Mesenteric fat pad (tissue), 1 donor: Measurements from ENCODE around the gene HEG1. TPM values are rescaled to one million over a fixed set of nuclear protein-coding genes. Genes with fewer than 3 reads are reported as not detected.
A peak's percentile ranks its signal among the peaks of the same experiment; 100 is the strongest.

Source experiments
- DNase-seq: peaks from one replicate; pipeline ENCODE4 v3.0.0-alpha.2; 2020; ENCODE audit warnings: low spot score
- total RNA-seq: library from RNA; stranded (reverse); fragmentation: NEBNext Ultra II Directional; extraction: Animal tissue kit (Norgen Biotek cat#: 25700); gene quantifications from one replicate; pipeline ENCODE4 v1.2.1, GENCODE V29; 2021
- donor health status: DM: yes; HTN: yes; CAD: no.

Gene HEG1
- total RNA-seq, 1 donor from 2014 or later, result 102 TPM

GRCh38 chr3:125051715-125052581 is 3.8 kb downstream of the HEG1 start:
- peak; percentile 88 for DNase-seq

- no peak for DNase-seq
These were observed 4.6 kb downstream of the HEG1 start for GRCh38 chr3:125051205-125051604.

- no peak for DNase-seq
These were observed 5.2 kb downstream of the HEG1 start for GRCh38 chr3:125050488-125051090.

- DNase-seq, result no peak
These were observed 7.5 kb downstream of the HEG1 start for GRCh38 chr3:125048282-125048681.

GRCh38 chr3:125045965-125046364 is 9.8 kb downstream of the HEG1 start:
- no peak for DNase-seq

GRCh38 chr3:125045194-125045593 is 10.6 kb downstream of the HEG1 start:
- no peak for DNase-seq

- no peak for DNase-seq
These were observed 12.1 kb downstream of the HEG1 start for GRCh38 chr3:125043599-125044151.

GRCh38 chr3:125042725-125043406 is 12.9 kb downstream of the HEG1 start:
- no peak for DNase-seq

- DNase-seq, result no peak
These were observed 16.4 kb downstream of the HEG1 start for GRCh38 chr3:125039131-125040100.

GRCh38 chr3:125037498-125038150 is 18.2 kb downstream of the HEG1 start:
- DNase-seq, result no peak

- no peak for DNase-seq
These were observed 20.6 kb downstream of the HEG1 start for GRCh38 chr3:125035217-125035616.

GRCh38 chr3:125033616-125034015 is 22.2 kb downstream of the HEG1 start:
- DNase-seq, result no peak

GRCh38 chr3:125033135-125033534 is 22.7 kb downstream of the HEG1 start:
- no peak for DNase-seq

- DNase-seq, result no peak
These were observed 23.1 kb downstream of the HEG1 start for GRCh38 chr3:125032683-125033082.

- DNase-seq, result no peak
These were observed 23.6 kb downstream of the HEG1 start for GRCh38 chr3:125032100-125032643.

GRCh38 chr3:125031544-125031943 is 24.3 kb downstream of the HEG1 start:
- no peak for DNase-seq

- DNase-seq, result no peak
These were observed 27.1 kb downstream of the HEG1 start for GRCh38 chr3:125028657-125029056.

GRCh38 chr3:125025642-125026041 is 30.2 kb downstream of the HEG1 start:
- DNase-seq, result no peak

GRCh38 chr3:125024817-125025216 is 31.0 kb downstream of the HEG1 start:
- DNase-seq, result no peak
